DND-41 (cell line): ENCODE data around the gene KCNAB1.

Experiments
- ATAC-seq: fragments of 200-7000 bp; cut with Tn5 transposase; 3 replicates; pipeline ENCODE4 v1.9.1; 2021; ENCODE audit warnings: low read depth; ENCODE audit not compliant: insufficient read depth
- DNase-seq: peaks from one replicate; pipeline ENCODE4 v3.0.0-alpha.2; 2020
- H2AFZ ChIP-seq: 2 replicates; pipeline ENCODE4 v1.6.0; 2012; ENCODE audit warnings: low read depth, low read length
- H3K27ac ChIP-seq: 2 replicates; pipeline ENCODE4 v1.5.1; 2012; ENCODE audit warnings: low read length, inconsistent platforms
- H3K27me3 ChIP-seq: fragments of 200-600 bp; sonication (generic); 2 replicates; pipeline ENCODE4 v1.6.0; 2012; ENCODE audit warnings: low read length, mild to moderate bottlenecking, inconsistent platforms; ENCODE audit not compliant: insufficient read depth, poor library complexity
- H3K36me3 ChIP-seq: 2 replicates; pipeline ENCODE4 v1.5.1; 2012; ENCODE audit warnings: low read length, inconsistent platforms; ENCODE audit not compliant: insufficient read depth
- H3K4me1 ChIP-seq: 2 replicates; pipeline ENCODE4 v1.5.1; 2012; ENCODE audit warnings: mild to moderate bottlenecking, low read length; ENCODE audit not compliant: insufficient read depth
- H3K4me2 ChIP-seq: 2 replicates; pipeline ENCODE4 v1.6.0; 2012; ENCODE audit warnings: mild to moderate bottlenecking, moderate library complexity, low read length, inconsistent platforms; ENCODE audit not compliant: insufficient read depth
- H3K4me3 ChIP-seq, 2 experiments: fragments of 200-600 bp in 1 of 2; shearing (Covaris generic) in 1 of 2; 2 replicates each; pipeline ENCODE4 v1.5.1; 2012 to 2016; ENCODE audit warnings: inconsistent platforms in 2 of 2, low read length in 2 of 2, mild to moderate bottlenecking in 2 of 2, low read depth in 1 of 2, moderate library complexity in 1 of 2
- H3K79me2 ChIP-seq: 2 replicates; pipeline ENCODE4 v1.6.0; 2012; ENCODE audit warnings: low read length, inconsistent platforms; ENCODE audit not compliant: insufficient read depth
- H3K9ac ChIP-seq: 2 replicates; pipeline ENCODE4 v1.6.0; 2012; ENCODE audit warnings: low read depth, mild to moderate bottlenecking, inconsistent platforms, low read length, moderate library complexity
- H3K9me3 ChIP-seq: 2 replicates; pipeline ENCODE4 v1.5.1; 2012; ENCODE audit warnings: low read length, moderate library complexity, mild to moderate bottlenecking, inconsistent platforms; ENCODE audit not compliant: insufficient read depth, severe bottlenecking
- H4K20me1 ChIP-seq: 2 replicates; pipeline ENCODE4 v1.6.0; 2012; ENCODE audit warnings: low read length; ENCODE audit not compliant: insufficient read depth
- EZH2 ChIP-seq: IDR thresholded peaks from 3 replicates; pipeline ENCODE4 v1.6.1; 2012; ENCODE audit warnings: borderline replicate concordance, low read depth, mild to moderate bottlenecking, moderate library complexity, low read length, inconsistent platforms; ENCODE audit not compliant: severe bottlenecking
- TF ChIP-seq, protein P1 (sequence below): IDR thresholded peaks from 2 replicates; pipeline ENCODE4 v1.5.1; 2012; ENCODE audit warnings: borderline replicate concordance, low read length, moderate library complexity, mild to moderate bottlenecking; ENCODE audit not compliant: poor library complexity, severe bottlenecking; ENCODE audit errors: extremely low read depth

The KCNAB1 gene

DNA sequence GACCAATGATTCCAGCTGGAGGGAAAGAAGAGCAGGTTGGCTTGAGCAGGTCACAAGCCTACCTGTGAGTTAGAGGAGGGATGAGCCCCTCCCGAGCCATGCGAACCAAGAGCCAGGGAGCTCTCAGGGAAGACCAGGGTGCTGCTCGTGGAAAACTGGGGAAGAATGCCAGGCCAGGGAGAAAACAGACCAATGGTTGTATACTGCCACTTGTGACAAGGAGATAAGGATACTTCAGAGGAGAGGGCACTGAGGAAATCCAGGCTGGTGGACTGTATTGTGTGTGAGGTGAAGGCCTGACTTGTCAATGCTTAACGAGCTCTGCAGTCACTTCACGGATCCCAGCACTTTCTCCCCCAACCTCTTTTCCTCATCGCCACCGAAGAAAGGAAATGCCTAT lies 256.9 kb downstream of the KCNAB1 start:
- no peak overlapping the region for H3K9ac ChIP-seq
- DNase-seq, result no peak
- peaks cover 17% of the 10 kb centered on the region for H3K27me3 ChIP-seq
- H3K4me2 ChIP-seq, result no peak overlapping the region
- no peak for ATAC-seq
- no peaks in the 10 kb centered on the region for H3K9me3 ChIP-seq
- H4K20me1 ChIP-seq, result no peaks in the 10 kb centered on the region
- no peak overlapping the region for H2AFZ ChIP-seq
- H3K36me3 ChIP-seq, result no peaks in the 10 kb centered on the region
- H3K4me3 ChIP-seq, result no peak overlapping the region
- no peak overlapping the region for H3K27ac ChIP-seq
- H3K4me1 ChIP-seq, result no peaks in the 10 kb centered on the region
- TF ChIP-seq, protein P1, sequence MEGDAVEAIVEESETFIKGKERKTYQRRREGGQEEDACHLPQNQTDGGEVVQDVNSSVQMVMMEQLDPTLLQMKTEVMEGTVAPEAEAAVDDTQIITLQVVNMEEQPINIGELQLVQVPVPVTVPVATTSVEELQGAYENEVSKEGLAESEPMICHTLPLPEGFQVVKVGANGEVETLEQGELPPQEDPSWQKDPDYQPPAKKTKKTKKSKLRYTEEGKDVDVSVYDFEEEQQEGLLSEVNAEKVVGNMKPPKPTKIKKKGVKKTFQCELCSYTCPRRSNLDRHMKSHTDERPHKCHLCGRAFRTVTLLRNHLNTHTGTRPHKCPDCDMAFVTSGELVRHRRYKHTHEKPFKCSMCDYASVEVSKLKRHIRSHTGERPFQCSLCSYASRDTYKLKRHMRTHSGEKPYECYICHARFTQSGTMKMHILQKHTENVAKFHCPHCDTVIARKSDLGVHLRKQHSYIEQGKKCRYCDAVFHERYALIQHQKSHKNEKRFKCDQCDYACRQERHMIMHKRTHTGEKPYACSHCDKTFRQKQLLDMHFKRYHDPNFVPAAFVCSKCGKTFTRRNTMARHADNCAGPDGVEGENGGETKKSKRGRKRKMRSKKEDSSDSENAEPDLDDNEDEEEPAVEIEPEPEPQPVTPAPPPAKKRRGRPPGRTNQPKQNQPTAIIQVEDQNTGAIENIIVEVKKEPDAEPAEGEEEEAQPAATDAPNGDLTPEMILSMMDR, result no peak
- no peak for TF ChIP-seq EZH2
- no peaks in the 10 kb centered on the region for H3K79me2 ChIP-seq

DNA sequence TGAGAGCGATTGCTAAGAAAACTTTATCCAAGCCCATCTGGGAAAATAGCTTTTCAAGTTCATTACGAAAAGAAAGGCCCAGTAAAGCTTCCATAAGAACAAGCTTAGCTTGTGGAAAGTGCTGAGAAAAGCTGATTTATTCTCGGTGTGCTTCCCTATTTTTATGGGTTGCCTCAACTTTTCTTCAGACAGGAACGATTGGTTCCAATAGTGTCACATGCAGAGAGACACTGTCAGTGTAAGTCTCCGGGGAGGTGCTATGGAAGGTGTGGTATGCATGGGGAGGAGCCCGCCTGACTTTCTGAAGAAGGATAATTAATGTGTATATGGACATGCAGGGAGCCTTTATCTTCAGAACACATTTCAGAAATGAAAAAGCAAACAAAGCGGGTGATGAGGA lies 257.3 kb downstream of the KCNAB1 start:
- DNase-seq, result no peak
- no peak overlapping the region for H3K4me2 ChIP-seq
- H3K4me3 ChIP-seq, result no peak overlapping the region
- no peak overlapping the region for H3K9ac ChIP-seq
- no peaks in the 10 kb centered on the region for H3K36me3 ChIP-seq
- no peak for ATAC-seq
- no peak overlapping the region for H3K27ac ChIP-seq
- H3K9me3 ChIP-seq, result no peaks in the 10 kb centered on the region
- no peaks in the 10 kb centered on the region for H3K79me2 ChIP-seq
- no peaks in the 10 kb centered on the region for H4K20me1 ChIP-seq
- peaks cover 13% of the 10 kb centered on the region for H3K27me3 ChIP-seq
- TF ChIP-seq, protein P1, result no peak
- no peak for TF ChIP-seq EZH2
- H2AFZ ChIP-seq, result no peak overlapping the region
- no peaks in the 10 kb centered on the region for H3K4me1 ChIP-seq

DNA sequence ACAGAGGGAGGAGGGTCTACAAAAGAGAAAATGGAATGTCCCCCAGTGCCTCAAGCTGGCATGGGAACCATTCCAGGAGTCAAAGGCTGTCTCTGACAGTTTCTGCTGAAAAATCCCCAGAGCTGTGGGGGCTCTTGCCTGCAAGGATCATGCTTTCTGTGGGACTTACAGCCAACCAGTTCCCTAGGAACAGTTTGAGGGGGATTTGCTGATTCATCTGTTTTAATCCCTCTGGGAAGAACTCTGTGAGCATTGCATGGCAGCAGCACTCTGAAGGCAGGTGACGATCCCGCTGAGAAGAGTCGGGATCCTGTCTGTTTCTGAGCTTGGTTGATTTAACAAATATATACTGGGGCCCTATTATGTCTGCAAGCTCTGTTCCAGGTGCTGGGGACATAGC lies 258.5 kb downstream of the KCNAB1 start:
- no peak for TF ChIP-seq EZH2
- TF ChIP-seq, protein P1, result no peak
- H3K4me3 ChIP-seq, result no peak overlapping the region
- no peak overlapping the region for H3K9ac ChIP-seq
- no peaks in the 10 kb centered on the region for H3K4me1 ChIP-seq
- no peaks in the 10 kb centered on the region for H3K79me2 ChIP-seq
- no peak for DNase-seq
- H3K27me3 ChIP-seq, result peaks cover 10% of the 10 kb centered on the region
- no peak overlapping the region for H3K27ac ChIP-seq
- no peak overlapping the region for H3K4me2 ChIP-seq
- no peak overlapping the region for H2AFZ ChIP-seq
- no peaks in the 10 kb centered on the region for H3K9me3 ChIP-seq
- no peaks in the 10 kb centered on the region for H4K20me1 ChIP-seq
- H3K36me3 ChIP-seq, result no peaks in the 10 kb centered on the region
- ATAC-seq, result no peak

DNA sequence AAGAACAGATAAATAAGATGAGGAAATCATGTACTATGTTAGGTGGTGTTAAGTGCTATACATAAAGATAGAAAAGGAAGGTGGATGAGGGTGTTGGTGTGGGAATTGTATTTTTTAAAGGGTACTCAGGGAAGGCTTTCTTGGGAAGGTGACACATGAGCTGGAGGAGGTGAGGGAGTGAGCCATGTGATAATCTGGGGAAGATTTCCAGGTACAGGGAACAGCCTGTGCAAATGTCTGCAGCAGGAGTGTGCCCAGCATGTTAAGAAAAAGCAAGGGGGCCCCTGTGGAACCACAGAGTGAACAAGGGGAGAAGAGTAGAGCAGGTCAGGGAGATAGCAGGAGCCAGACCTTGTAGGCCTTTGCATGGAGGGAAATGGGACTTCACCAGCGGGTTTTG lies 258.9 kb downstream of the KCNAB1 start:
- Histone ChIP-seq H3K36me3 (no peaks in the 10 kb centered on the region), H3K9me3 (no peaks in the 10 kb centered on the region), H3K4me2 (no peak overlapping the region), H3K4me1 (no peaks in the 10 kb centered on the region), H2AFZ (no peak overlapping the region), H3K27me3 (peaks cover 14% of the 10 kb centered on the region), H3K27ac (no peak overlapping the region), H3K9ac (no peak overlapping the region), H3K4me3 (no peak overlapping the region), H3K79me2 (no peaks in the 10 kb centered on the region), H4K20me1 (no peaks in the 10 kb centered on the region)
- DNase-seq (no peak), ATAC-seq (no peak)
- TF ChIP-seq, protein P1, result no peak
- TF ChIP-seq EZH2, result no peak
